ENCODE results near the gene TNIK. TPM values are rescaled to one million over a fixed set of nuclear protein-coding genes. Genes with fewer than 3 reads are reported as not detected.

TNIK gene
- polyA plus RNA-seq, 1 of the 3 experiments (the other 2 are of a cell fraction): 19.4 TPM

- Histone ChIP-seq H3K4me2 (no peak overlapping the region), H3K9ac (no peak overlapping the region), H3K27me3 (ENCODE audit: insufficient read depth) (no peaks in the 10 kb centered on the region), H3K9me3 (no peaks in the 10 kb centered on the region), H3K4me1 (ENCODE audit: control insufficient read depth in 1 of 2, insufficient read depth in 2 of 2, low read depth in 1 of 2, low read length in 1 of 2) (0 out of 4 replicates have a peak, but pooled peaks cover 0 to 5% of the 10 kb centered on the region in 2 experiments), H3K4me3 (ENCODE audit: low read depth in 2 of 2, low read length in 1 of 2) (no peak overlapping the region), H3F3A (replicated peaks; ENCODE audit: insufficient read depth) (peaks cover 11% of the 10 kb centered on the region), H3K9me2 (no peaks in the 10 kb centered on the region), H3K79me2 (ENCODE audit: insufficient read depth) (no peaks in the 10 kb centered on the region), H4K20me1 (ENCODE audit: insufficient read depth) (no peaks in the 10 kb centered on the region), H3K36me3 (replicated peaks in 1 of 2; ENCODE audit: control insufficient read depth in 1 of 2, insufficient read depth in 2 of 2, low read length in 1 of 2) (peaks cover 13 to 46% of the 10 kb centered on the region in 2 experiments), H3K27ac (ENCODE audit: low read depth in 2 of 2, low read length in 1 of 2) (no peak overlapping the region), H2AFZ (ENCODE audit: low read depth) (no peak overlapping the region)
- TF ChIP-seq RAD21 (IDR thresholded peaks at IDR 0.05; ENCODE audit: low read length) (peak; percentile 6; the same call in 1 of the 2 replicates), CTCF (IDR thresholded peaks at IDR 0.05) (peak; percentile 34; the same call in 1 of the 2 replicates), ZBTB33 (IDR thresholded peaks at IDR 0.05; ENCODE audit: borderline replicate concordance, low read depth) (no peak), GATA2 (CRISPR knock-in tag; IDR thresholded peaks at IDR 0.05) (no peak)
- ChIA-PET CTCF (interaction anchor here (0.8 to 1.3 kb wide), 4 partner anchors 12 to 33 kb away, joined by 3 to 4 read pairs (median 3); no protein-coding TSS in a partner anchor), POLR2A (no interaction called here)
- peak; percentile 22 for DNase-seq
- 90% methylated on average over 3 of the region's 3 CpGs for WGBS (ENCODE audit: low lambda C conversion rate)
These were observed 346.5 kb downstream of the TNIK start for GRCh38 chr3:171113716-171114115.

- DNase-seq: no peak
- H3K9me3 ChIP-seq: no peaks in the 10 kb centered on the region
- WGBS (ENCODE audit: low lambda C conversion rate): 70% methylated on average over 4 of the region's 4 CpGs
- H3K27me3 ChIP-seq (ENCODE audit: insufficient read depth): no peaks in the 10 kb centered on the region
- no peaks in the 10 kb centered on the region for H3K4me1 ChIP-seq (ENCODE audit: control insufficient read depth in 1 of 2, insufficient read depth in 2 of 2, low read depth in 1 of 2, low read length in 1 of 2)
- CTCF ChIA-PET: interaction anchor here (0.9 kb wide), 1 partner anchor 79 kb away, joined by 3 read pairs; no protein-coding TSS in a partner anchor
- no peak overlapping the region for H3K27ac ChIP-seq (ENCODE audit: low read depth in 2 of 2, low read length in 1 of 2)
- TF ChIP-seq TCF12 (IDR thresholded peaks at IDR 0.05): peak; percentile 66
- no peak for TF ChIP-seq MXI1 (IDR thresholded peaks at IDR 0.05; ENCODE audit: low read depth, low read length)
- TF ChIP-seq SMC3 (IDR thresholded peaks at IDR 0.05; ENCODE audit: low read depth, low read length): no peak
- TF ChIP-seq ZBTB33 (IDR thresholded peaks at IDR 0.05; ENCODE audit: borderline replicate concordance, low read depth): no peak
- TF ChIP-seq PBX3 (IDR thresholded peaks at IDR 0.05): peak; percentile 69
- H3K79me2 ChIP-seq (ENCODE audit: insufficient read depth): no peaks in the 10 kb centered on the region
- POLR2A ChIA-PET: no interaction called here
- no peaks in the 10 kb centered on the region for H3K9me2 ChIP-seq
- H4K20me1 ChIP-seq (ENCODE audit: insufficient read depth): no peaks in the 10 kb centered on the region
- H3K4me2 ChIP-seq: no peak overlapping the region
- H3F3A ChIP-seq (replicated peaks; ENCODE audit: insufficient read depth): peaks cover 6% of the 10 kb centered on the region
- H3K36me3 ChIP-seq (replicated peaks in 1 of 2; ENCODE audit: control insufficient read depth in 1 of 2, insufficient read depth in 2 of 2, low read length in 1 of 2): peaks cover 30 to 56% of the 10 kb centered on the region in 2 experiments
- no peak overlapping the region for H2AFZ ChIP-seq (ENCODE audit: low read depth)
- H3K4me3 ChIP-seq (ENCODE audit: low read depth in 2 of 2, low read length in 1 of 2): no peak overlapping the region
- H3K9ac ChIP-seq: no peak overlapping the region
These were observed 349.5 kb downstream of the TNIK start for GRCh38 chr3:171110715-171111114.
